Measurements from ENCODE around the gene NBAS. TPM values are rescaled to one million over a fixed set of nuclear protein-coding genes. Genes with fewer than 3 reads are reported as not detected.
A peak's percentile ranks its signal among the peaks of the same experiment; 100 is the strongest.

NBAS gene
- total and polyA plus RNA-seq, 2 donors (not counting 1 experiment from before 2014, with no cell fraction given), result 27.0 to 124 TPM

GRCh38 chr2:15246870-15247269 lies 314.3 kb downstream of the NBAS start:
- Histone ChIP-seq H3K79me2 (ENCODE audit: control insufficient read depth, insufficient read depth, low read length) (no peaks in the 10 kb centered on the region), H2AFZ (ENCODE audit: low read length) (no peak overlapping the region), H3K4me1 (ENCODE audit: control insufficient read depth, extremely low read depth, insufficient read depth, low read length) (no peaks in the 10 kb centered on the region), H3K4me2 (ENCODE audit: extremely low read depth, insufficient read depth, low read length) (no peak overlapping the region), H3K27ac (ENCODE audit: insufficient read depth, low read length) (no peak overlapping the region), H3K27me3 (ENCODE audit: control insufficient read depth, insufficient read depth, low read length) (no peaks in the 10 kb centered on the region), H4K20me1 (ENCODE audit: control insufficient read depth, extremely low read depth, insufficient read depth, low read length) (no peaks in the 10 kb centered on the region), H3K36me3 (ENCODE audit: control insufficient read depth, insufficient read depth, low read length) (no peaks in the 10 kb centered on the region), H3K9ac (ENCODE audit: insufficient read depth, low read length) (no peak overlapping the region), H3K4me3 (replicated peaks in 1 of 4; ENCODE audit: control extremely low read depth in 1 of 4, insufficient read depth in 1 of 4, low read depth in 3 of 4, low read length in 4 of 4) (no peak overlapping the region), H3K9me3 (ENCODE audit: control insufficient read depth, insufficient read depth, low read depth, low read length) (no peaks in the 10 kb centered on the region)
- DNase-seq (ENCODE audit: low read depth in 2 of 2), result no peak
- TF ChIP-seq CTCF (conservative IDR thresholded peaks at IDR 0.05 in 1 of 2, IDR thresholded peaks at IDR 0.05 in 1 of 2; ENCODE audit: low read depth in 1 of 2, low read length in 2 of 2) (no peak), EZH2 (IDR thresholded peaks at IDR 0.05; ENCODE audit: low read length, missing control alignments) (no peak)

GRCh38 chr2:15243762-15244161 lies 317.4 kb downstream of the NBAS start:
- Histone ChIP-seq H4K20me1 (ENCODE audit: control insufficient read depth, extremely low read depth, insufficient read depth, low read length) (no peaks in the 10 kb centered on the region), H3K36me3 (ENCODE audit: control insufficient read depth, insufficient read depth, low read length) (no peaks in the 10 kb centered on the region), H2AFZ (ENCODE audit: low read length) (no peak overlapping the region), H3K27ac (ENCODE audit: insufficient read depth, low read length) (no peak overlapping the region), H3K79me2 (ENCODE audit: control insufficient read depth, insufficient read depth, low read length) (no peaks in the 10 kb centered on the region), H3K27me3 (ENCODE audit: control insufficient read depth, insufficient read depth, low read length) (no peaks in the 10 kb centered on the region), H3K4me3 (replicated peaks in 1 of 4; ENCODE audit: control extremely low read depth in 1 of 4, insufficient read depth in 1 of 4, low read depth in 3 of 4, low read length in 4 of 4) (no peak overlapping the region), H3K4me1 (ENCODE audit: control insufficient read depth, extremely low read depth, insufficient read depth, low read length) (no peaks in the 10 kb centered on the region), H3K4me2 (ENCODE audit: extremely low read depth, insufficient read depth, low read length) (no peak overlapping the region), H3K9me3 (ENCODE audit: control insufficient read depth, insufficient read depth, low read depth, low read length) (no peaks in the 10 kb centered on the region), H3K9ac (ENCODE audit: insufficient read depth, low read length) (no peak overlapping the region)
- DNase-seq (ENCODE audit: low read depth in 2 of 2), result peak; percentile 47 to 74
- no peak for TF ChIP-seq CTCF (conservative IDR thresholded peaks at IDR 0.05 in 1 of 2, IDR thresholded peaks at IDR 0.05 in 1 of 2; ENCODE audit: low read depth in 1 of 2, low read length in 2 of 2)
- no peak for TF ChIP-seq EZH2 (IDR thresholded peaks at IDR 0.05; ENCODE audit: low read length, missing control alignments)

DNA sequence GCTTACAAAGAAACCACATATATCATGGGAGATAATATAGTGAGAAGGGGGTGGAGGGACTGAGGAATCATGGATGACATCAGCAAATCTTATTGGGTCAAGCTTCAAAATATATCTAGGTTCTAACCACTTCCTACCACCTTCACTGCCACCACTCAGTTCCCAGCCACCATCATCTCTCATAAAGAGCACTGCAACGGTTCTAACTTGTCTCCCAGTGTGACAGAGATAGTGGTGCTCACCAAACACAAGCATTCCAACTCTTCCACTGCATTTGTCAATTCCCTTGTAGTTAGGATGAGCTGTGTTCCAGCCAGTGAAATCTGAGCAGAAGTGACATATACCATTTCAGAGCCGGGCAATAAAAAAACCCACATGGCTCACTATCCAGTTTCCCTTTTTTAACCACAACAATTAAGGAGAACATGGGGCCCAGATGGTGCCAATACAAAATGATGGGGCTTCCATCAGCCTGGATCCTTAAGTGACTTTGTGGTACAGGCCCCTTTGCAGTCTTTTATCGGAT lies 318.1 kb downstream of the NBAS start:
- Histone ChIP-seq H3K4me3 (replicated peaks in 1 of 4; ENCODE audit: control extremely low read depth in 1 of 4, insufficient read depth in 1 of 4, low read depth in 3 of 4, low read length in 4 of 4) (no peak overlapping the region), H4K20me1 (ENCODE audit: control insufficient read depth, extremely low read depth, insufficient read depth, low read length) (no peaks in the 10 kb centered on the region), H3K79me2 (ENCODE audit: control insufficient read depth, insufficient read depth, low read length) (no peaks in the 10 kb centered on the region), H3K27me3 (ENCODE audit: control insufficient read depth, insufficient read depth, low read length) (no peaks in the 10 kb centered on the region), H2AFZ (ENCODE audit: low read length) (no peak overlapping the region), H3K36me3 (ENCODE audit: control insufficient read depth, insufficient read depth, low read length) (no peaks in the 10 kb centered on the region), H3K4me2 (ENCODE audit: extremely low read depth, insufficient read depth, low read length) (no peak overlapping the region), H3K4me1 (ENCODE audit: control insufficient read depth, extremely low read depth, insufficient read depth, low read length) (no peaks in the 10 kb centered on the region), H3K27ac (ENCODE audit: insufficient read depth, low read length) (no peak overlapping the region), H3K9me3 (ENCODE audit: control insufficient read depth, insufficient read depth, low read depth, low read length) (no peaks in the 10 kb centered on the region), H3K9ac (ENCODE audit: insufficient read depth, low read length) (no peak overlapping the region)
- TF ChIP-seq CTCF (conservative IDR thresholded peaks at IDR 0.05 in 1 of 2, IDR thresholded peaks at IDR 0.05 in 1 of 2; ENCODE audit: low read depth in 1 of 2, low read length in 2 of 2), result no peak
- no peak for TF ChIP-seq EZH2 (IDR thresholded peaks at IDR 0.05; ENCODE audit: low read length, missing control alignments)
- DNase-seq (ENCODE audit: low read depth in 2 of 2), result no peak
